Neutrophil (primary cell): ENCODE data around the gene DGLUCY.
"Not testable (repeated sequence)": the region's sequence is repeated elsewhere in the genome, so short reads cannot be mapped to it uniquely, and the experiment has no call there.

ENCODE experiments used
- H3K27ac ChIP-seq: fragments of 200-600 bp; sonication (generic); 2 replicates; pipeline ENCODE4 v1.5.1; 2016; ENCODE audit warnings: mild to moderate bottlenecking, moderate library complexity
- H3K27me3 ChIP-seq: fragments of 200-600 bp; sonication (generic); 2 replicates; pipeline ENCODE4 v1.6.0; 2016; ENCODE audit warnings: mild to moderate bottlenecking
- H3K36me3 ChIP-seq: fragments of 200-600 bp; sonication (generic); 2 replicates; pipeline ENCODE4 v1.5.1; 2017
- H3K4me1 ChIP-seq, 2 experiments: fragments of 200-600 bp in 1 of 2; sonication (generic) in 1 of 2; 1 replicate in 1 of 2; 2 replicates in 1 of 2; pipeline versions ENCODE4 v1.5.1 to v1.6.1; 2013 to 2016; ENCODE audit warnings: low read depth in 1 of 2, low read length in 1 of 2, mild to moderate bottlenecking in 1 of 2, moderate library complexity in 1 of 2; ENCODE audit not compliant: control insufficient read depth in 1 of 2, insufficient read depth in 1 of 2
- H3K4me3 ChIP-seq, 2 experiments: fragments of 200-600 bp in 1 of 2; sonication (generic) in 1 of 2; 1 replicate in 1 of 2; 2 replicates in 1 of 2; pipeline ENCODE4 v1.5.1; 2013 to 2016; ENCODE audit warnings: low read depth in 1 of 2, low read length in 1 of 2, mild to moderate bottlenecking in 1 of 2, moderate library complexity in 1 of 2
- H3K9me3 ChIP-seq: fragments of 200-600 bp; sonication (generic); 2 replicates; pipeline ENCODE4 v1.5.1; 2016
- TF ChIP-seq, protein P1 (sequence below): fragments of 200-600 bp; sonication (generic); IDR thresholded peaks from 2 replicates; pipeline ENCODE4 v1.5.1; 2016; ENCODE audit warnings: antibody characterized with exemption

Gene DGLUCY

DNA sequence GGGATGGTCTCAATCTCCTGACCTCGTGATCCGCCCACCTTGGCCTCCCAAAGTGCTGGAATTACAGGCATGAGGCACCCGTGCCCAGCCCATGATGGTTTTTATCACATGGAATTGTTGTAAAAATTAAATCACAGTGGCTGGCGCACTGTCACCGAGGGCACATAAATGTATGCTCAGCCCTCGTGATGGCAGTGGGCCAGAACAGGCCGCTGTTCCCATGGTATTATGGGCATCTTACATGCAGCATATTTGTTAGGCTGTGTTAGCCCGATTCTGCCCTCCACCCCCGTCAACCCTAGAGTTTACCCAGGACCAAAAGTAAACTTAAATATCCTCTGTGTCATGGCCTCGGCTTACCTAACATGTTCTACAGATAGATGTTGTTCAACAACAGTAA lies 82.0 kb downstream of the DGLUCY start:
- TF ChIP-seq, protein P1, sequence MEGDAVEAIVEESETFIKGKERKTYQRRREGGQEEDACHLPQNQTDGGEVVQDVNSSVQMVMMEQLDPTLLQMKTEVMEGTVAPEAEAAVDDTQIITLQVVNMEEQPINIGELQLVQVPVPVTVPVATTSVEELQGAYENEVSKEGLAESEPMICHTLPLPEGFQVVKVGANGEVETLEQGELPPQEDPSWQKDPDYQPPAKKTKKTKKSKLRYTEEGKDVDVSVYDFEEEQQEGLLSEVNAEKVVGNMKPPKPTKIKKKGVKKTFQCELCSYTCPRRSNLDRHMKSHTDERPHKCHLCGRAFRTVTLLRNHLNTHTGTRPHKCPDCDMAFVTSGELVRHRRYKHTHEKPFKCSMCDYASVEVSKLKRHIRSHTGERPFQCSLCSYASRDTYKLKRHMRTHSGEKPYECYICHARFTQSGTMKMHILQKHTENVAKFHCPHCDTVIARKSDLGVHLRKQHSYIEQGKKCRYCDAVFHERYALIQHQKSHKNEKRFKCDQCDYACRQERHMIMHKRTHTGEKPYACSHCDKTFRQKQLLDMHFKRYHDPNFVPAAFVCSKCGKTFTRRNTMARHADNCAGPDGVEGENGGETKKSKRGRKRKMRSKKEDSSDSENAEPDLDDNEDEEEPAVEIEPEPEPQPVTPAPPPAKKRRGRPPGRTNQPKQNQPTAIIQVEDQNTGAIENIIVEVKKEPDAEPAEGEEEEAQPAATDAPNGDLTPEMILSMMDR: no peak
- no peaks in the 10 kb centered on the region for H3K4me1 ChIP-seq
- H3K27ac ChIP-seq: no peak overlapping the region
- no peak overlapping the region for H3K4me3 ChIP-seq
- no peaks in the 10 kb centered on the region for H3K27me3 ChIP-seq
- H3K9me3 ChIP-seq: no peaks in the 10 kb centered on the region
- H3K36me3 ChIP-seq: peaks cover 97% of the 10 kb centered on the region

DNA sequence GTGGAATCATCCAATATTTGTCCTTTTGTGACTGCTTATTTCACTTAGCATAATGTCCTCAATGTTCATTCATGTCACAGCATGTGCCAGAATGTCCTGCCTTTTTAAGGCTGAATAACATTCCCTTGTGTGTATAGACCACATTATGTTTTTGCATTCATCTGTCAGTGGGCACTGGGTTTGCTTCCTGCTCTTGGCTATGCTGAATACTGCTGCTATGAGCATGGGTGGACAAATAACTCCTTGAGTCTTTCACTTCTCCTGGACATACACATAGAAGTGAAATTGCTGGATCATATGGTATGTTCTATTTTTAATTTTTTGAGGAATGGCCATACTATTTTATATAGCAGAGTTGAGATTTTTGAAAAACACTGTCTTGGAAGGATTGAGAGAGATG lies 83.8 kb downstream of the DGLUCY start:
- Histone ChIP-seq H3K36me3 (peaks cover 97% of the 10 kb centered on the region), H3K27ac (no peak overlapping the region), H3K4me3 (no peak overlapping the region), H3K4me1 (peaks cover 0 to 4% of the 10 kb centered on the region in 2 experiments), H3K9me3 (no peaks in the 10 kb centered on the region), H3K27me3 (no peaks in the 10 kb centered on the region)
- TF ChIP-seq, protein P1: no peak

DNA sequence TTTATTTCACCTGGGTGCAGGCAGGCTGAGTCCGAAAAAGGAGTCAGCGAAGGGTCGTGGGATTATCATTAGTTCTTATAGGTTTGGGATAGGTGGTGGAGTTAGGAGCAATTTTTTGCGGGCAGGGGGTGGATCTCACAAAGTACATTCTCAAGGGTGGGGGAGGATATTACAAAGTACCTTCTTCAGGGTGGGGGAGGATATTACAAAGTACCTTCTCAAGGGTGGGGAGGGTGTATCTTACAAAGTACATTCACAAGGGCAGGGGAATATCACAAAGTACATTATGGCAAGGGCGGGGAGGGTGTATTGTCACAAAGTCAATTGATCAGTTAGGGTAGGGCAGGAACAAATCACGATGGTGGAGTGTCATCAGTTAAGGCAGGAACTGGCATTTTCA lies 86.9 kb downstream of the DGLUCY start:
- not testable (repeated sequence) for H3K27me3 ChIP-seq, H3K27ac ChIP-seq, H3K4me3 ChIP-seq, H3K4me1 ChIP-seq, H3K9me3 ChIP-seq
- H3K36me3 ChIP-seq: peaks cover 100% of the 10 kb centered on the region

DNA sequence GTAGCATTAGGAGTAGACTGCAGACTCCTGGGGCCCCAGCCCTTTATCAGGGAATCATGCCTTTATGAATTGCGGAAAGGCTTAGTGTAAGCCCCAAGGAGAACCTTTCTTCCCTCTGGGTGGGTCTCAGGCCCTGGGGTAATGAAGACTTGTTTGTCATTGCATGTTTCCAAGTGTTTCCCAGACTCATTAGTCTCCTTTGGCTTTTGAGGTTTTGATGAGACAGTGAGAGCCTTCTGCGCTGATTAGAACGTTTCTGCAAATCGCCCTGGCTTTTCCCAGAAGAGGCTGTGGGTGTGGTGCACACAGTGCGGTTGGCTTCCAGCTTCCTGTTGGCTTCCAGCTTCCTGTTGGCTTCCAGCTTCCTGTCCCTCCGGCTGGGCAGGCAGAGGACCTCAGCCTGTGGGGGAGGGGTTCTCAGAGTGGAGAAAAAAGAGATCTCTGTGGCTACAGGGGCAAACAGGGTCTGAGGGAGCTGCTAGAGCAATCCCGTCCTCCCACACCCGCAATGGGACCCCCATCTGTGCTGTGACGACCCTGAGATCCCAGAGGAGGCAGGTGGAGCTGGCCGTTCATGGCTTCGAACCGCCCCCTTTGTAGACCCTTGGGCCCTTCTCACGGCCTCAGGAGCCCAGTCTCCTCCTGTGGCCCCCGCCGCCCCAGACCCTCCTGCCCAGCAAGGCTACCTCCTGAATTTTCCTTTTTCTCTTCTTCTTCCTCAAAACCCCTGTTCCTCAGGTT lies 88.5 kb downstream of the DGLUCY start:
- Histone ChIP-seq H3K36me3 (peaks cover 95% of the 10 kb centered on the region), H3K4me3 (no peak overlapping the region), H3K27ac (no peak overlapping the region), H3K9me3 (no peaks in the 10 kb centered on the region), H3K4me1 (peaks cover 0 to 4% of the 10 kb centered on the region in 2 experiments), H3K27me3 (no peaks in the 10 kb centered on the region)
- TF ChIP-seq, protein P1: no peak

DNA sequence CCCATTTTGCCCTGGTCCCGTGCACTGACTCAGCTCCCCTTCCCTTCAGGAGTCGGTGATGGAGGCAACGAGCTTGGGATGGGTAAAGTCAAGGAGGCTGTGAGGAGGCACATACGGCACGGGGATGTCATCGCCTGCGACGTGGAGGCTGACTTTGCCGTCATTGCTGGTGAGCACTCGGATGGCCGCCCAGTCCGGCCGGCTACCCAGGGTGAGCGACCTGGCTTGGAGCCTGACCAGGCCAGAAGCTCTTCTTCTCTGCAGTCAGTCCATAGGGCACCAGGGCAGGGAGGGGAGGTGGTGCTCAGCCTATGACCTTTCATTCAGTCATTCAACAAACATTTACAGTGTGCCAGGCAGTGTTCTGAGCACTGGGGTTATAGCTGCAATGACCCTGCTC lies 90.8 kb downstream of the DGLUCY start:
- Histone ChIP-seq H3K27ac (no peak overlapping the region), H3K9me3 (no peaks in the 10 kb centered on the region), H3K4me3 (no peak overlapping the region), H3K36me3 (peaks cover 93% of the 10 kb centered on the region), H3K4me1 (peaks cover 0 to 4% of the 10 kb centered on the region in 2 experiments), H3K27me3 (no peaks in the 10 kb centered on the region)
- TF ChIP-seq, protein P1: no peak

DNA sequence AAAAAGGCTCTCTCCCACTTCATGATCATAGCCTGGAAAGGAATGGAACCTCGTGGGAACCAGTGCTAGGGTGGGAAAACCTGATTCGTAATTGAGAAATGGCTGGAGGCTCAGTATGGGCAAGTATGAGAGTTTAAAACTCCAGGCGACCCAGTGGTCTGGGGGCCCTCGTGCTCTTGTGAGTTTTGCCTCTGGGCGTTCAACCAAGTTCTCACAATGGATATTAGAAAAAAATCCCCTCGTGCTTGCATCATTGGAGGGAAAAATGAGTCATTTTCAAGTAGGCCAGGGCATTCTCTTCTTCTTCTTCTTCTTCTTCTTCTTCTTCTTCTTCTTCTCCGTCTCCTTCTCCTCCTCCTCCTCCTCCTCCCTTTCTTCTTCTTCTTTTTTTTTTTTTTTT lies 91.6 kb downstream of the DGLUCY start:
- H3K4me1 ChIP-seq: peaks cover 0 to 4% of the 10 kb centered on the region in 2 experiments
- no peaks in the 10 kb centered on the region for H3K9me3 ChIP-seq
- H3K36me3 ChIP-seq: peaks cover 93% of the 10 kb centered on the region
- no peaks in the 10 kb centered on the region for H3K27me3 ChIP-seq
- TF ChIP-seq, protein P1: no peak
- no peak overlapping the region for H3K27ac ChIP-seq
- no peak overlapping the region for H3K4me3 ChIP-seq
